GM12878 (cell line): ENCODE data around the gene SALL1. TPM values are rescaled to one million over a fixed set of nuclear protein-coding genes. Genes with fewer than 3 reads are reported as not detected.

ENCODE experiments used
- ATAC-seq: fragments of 200-7000 bp; cut with Tn5 transposase; 3 replicates; pipeline ENCODE4 v1.9.1; 2020; ENCODE audit warnings: mild to moderate bottlenecking, moderate library complexity
- BruUV-seq: library from RNA; stranded (reverse); fragments of 400-500 nt; replicated peaks from 2 replicates; lab custom pipeline; 2021; lab: Mats Ljungman, UMichigan
- CTCF ChIA-PET: fragments of 300-600 bp; sonication (Branson Sonifier 250); formaldehyde crosslinking; extraction: SDS; loops from one replicate; lab custom pipeline; 2021; ENCODE audit warnings: inconsistent platforms; lab: Yijun Ruan, JAX
- POLR2A ChIA-PET: fragments of 350-600 bp; formaldehyde crosslinking; extraction: SDS; loops from one replicate; lab custom pipeline; 2021; ENCODE audit warnings: inconsistent platforms; lab: Charles Lee
- RAD21 ChIA-PET: fragments of 300-600 bp; sonication (Branson Sonifier 250); formaldehyde crosslinking; loops from one replicate; lab custom pipeline; 2023; ENCODE audit warnings: antibody characterized with exemption; ENCODE audit not compliant: unreplicated experiment; lab: Charles Lee
- SMC1A ChIA-PET: fragments of 300-600 bp; sonication (Branson Sonifier 250); formaldehyde crosslinking; loops from one replicate; lab custom pipeline; 2023; ENCODE audit not compliant: unreplicated experiment, uncharacterized antibody; lab: Charles Lee
- DNase-seq: peaks from one replicate; pipeline ENCODE4 v3.0.0-alpha.2; 2011; ENCODE audit warnings: low read depth, low spot score
- FAIRE-seq: peaks from 3 replicates; lab custom pipeline; 2011; peaks lifted over from hg19 to GRCh38; lab: Jason Lieb, UNC
- H2AFZ ChIP-seq: 2 replicates; pipeline ENCODE4 v1.6.0; 2011; ENCODE audit warnings: low read depth, low read length, control low read depth; ENCODE audit not compliant: control insufficient read depth
- H3K27ac ChIP-seq: 2 replicates; pipeline ENCODE4 v1.5.1; 2011; ENCODE audit warnings: control low read depth; ENCODE audit not compliant: control insufficient read depth, insufficient read depth
- H3K27me3 ChIP-seq, 2 experiments: replicated peaks in 1 of 2; 2 replicates each; pipeline versions ENCODE4 v1.6.0 to v1.6.1; 2011; ENCODE audit warnings: low read length in 1 of 2; ENCODE audit not compliant: control insufficient read depth in 2 of 2, insufficient read depth in 2 of 2
- H3K36me3 ChIP-seq, 2 experiments: 2 replicates each; pipeline ENCODE4 v1.5.1; 2011; ENCODE audit warnings: low read length in 1 of 2; ENCODE audit not compliant: control insufficient read depth in 2 of 2, insufficient read depth in 2 of 2
- H3K4me1 ChIP-seq: 2 replicates; pipeline ENCODE4 v1.6.1; 2011; ENCODE audit warnings: mild to moderate bottlenecking, low read length, moderate library complexity, mixed read lengths; ENCODE audit not compliant: control insufficient read depth, insufficient read depth
- H3K4me2 ChIP-seq: 2 replicates; pipeline ENCODE4 v1.6.0; 2011; ENCODE audit warnings: control low read depth; ENCODE audit not compliant: control insufficient read depth, insufficient read depth
- H3K4me3 ChIP-seq: fragments of 200-600 bp; sonication (generic); 2 replicates; pipeline ENCODE4 v1.5.1; 2016
- H3K79me2 ChIP-seq: 2 replicates; pipeline ENCODE4 v1.6.0; 2011; ENCODE audit warnings: low read length; ENCODE audit not compliant: control insufficient read depth, insufficient read depth
- H3K9ac ChIP-seq: 2 replicates; pipeline ENCODE4 v1.8.0; 2011; ENCODE audit warnings: low read length, control low read depth, mixed read lengths; ENCODE audit not compliant: control insufficient read depth, insufficient read depth
- H3K9me3 ChIP-seq: replicated peaks from 3 replicates; pipeline ENCODE4 v1.5.1; 2011; ENCODE audit warnings: mild to moderate bottlenecking, low read length; ENCODE audit not compliant: control insufficient read depth, insufficient read depth
- H4K20me1 ChIP-seq: 2 replicates; pipeline ENCODE4 v1.6.0; 2011; ENCODE audit not compliant: control insufficient read depth, insufficient read depth
- FOXK2 ChIP-seq: fragments of 450-650 bp; IDR thresholded peaks from 2 replicates; pipeline ENCODE4 v1.6.1; 2017; ENCODE audit warnings: mild to moderate bottlenecking, moderate library complexity
- HDAC2 ChIP-seq: fragments of 200-600 bp; sonication (generic); IDR thresholded peaks from 2 replicates; pipeline ENCODE4 v1.6.1; 2017
- MYB ChIP-seq: fragments of 150-350 bp; IDR thresholded peaks from 2 replicates; pipeline ENCODE4 v1.6.1; 2014; ENCODE audit warnings: mild to moderate bottlenecking, low read depth, low read length, borderline replicate concordance
- NR2C2 ChIP-seq: IDR thresholded peaks from 2 replicates; pipeline ENCODE4 v1.6.1; 2011; ENCODE audit warnings: borderline replicate concordance, low read depth; ENCODE audit not compliant: control insufficient read depth, insufficient read length
- PAX8 ChIP-seq: fragments of 450-650 bp; IDR thresholded peaks from 2 replicates; pipeline ENCODE4 v1.6.1; 2017; ENCODE audit warnings: mild to moderate bottlenecking, moderate library complexity
- PML ChIP-seq: IDR thresholded peaks from 2 replicates; pipeline ENCODE4 v1.6.1; 2012; ENCODE audit warnings: low read length, inconsistent platforms
- SMAD5 ChIP-seq: IDR thresholded peaks from 2 replicates; pipeline ENCODE4 v1.6.1; 2016; ENCODE audit warnings: antibody characterized with exemption, low read depth
- ZBED1 ChIP-seq: IDR thresholded peaks from 2 replicates; pipeline ENCODE4 v1.6.1; 2016; ENCODE audit warnings: borderline replicate concordance
- WGBS: methylation state at CpG from one replicate; pipeline ENCODE4 v1.1.6; 2016; ENCODE audit warnings: low lambda C conversion rate; ENCODE audit not compliant: insufficient replicate concordance, insufficient coverage; ENCODE audit errors: missing lambda C conversion rate; 5-methylcytosine and 5-hydroxymethylcytosine counted together
- in situ Hi-C: fragments of 300-500 bp; cut with MboI; formaldehyde crosslinking; loops from 9 replicates; pipeline ENCODE4 v1.14.3; 2018; ENCODE audit warnings: mixed read lengths
- intact Hi-C: fragments of 100-400 bp; cut with micrococcal nuclease; formaldehyde crosslinking; loops from one replicate; pipeline ENCODE4 v1.14.2; 2022; ENCODE audit not compliant: unreplicated experiment
- polyA plus RNA-seq, 11 experiments: library from polyadenylated mRNA; depleted of rRNA in 4 of 11; unstranded in 6 of 11; stranded (reverse) in 5 of 11; fragments of >200 nt; fragmentation: Nextera tagmentation in 4 of 11; fragmentation: Illumina TruSeq in 1 of 11; extraction: Ambion mirVana in 4 of 11; extraction: Trizol in 1 of 11; gene quantifications; 1 replicate in 1 of 11; 2 replicates in 10 of 11; pipeline versions ENCODE4 v1.2.1 to v1.2.3, GENCODE V29; 2011 to 2016; ENCODE audit warnings: inconsistent platforms in 2 of 11, missing spikeins in 2 of 11, low read depth in 1 of 11
- total RNA-seq, 4 experiments: library from RNA; depleted of rRNA in 3 of 4; stranded (reverse); fragments of >200 nt in 3 of 4; fragmentation: Illumina TruSeq in 1 of 4; extraction: Trizol in 1 of 4; gene quantifications; 2 replicates each; pipeline versions ENCODE4 v1.2.1 to v1.2.3, GENCODE V29; 2013 to 2021
- TF ChIP-seq, protein P1 (sequence below): fragments of 450-650 bp; IDR thresholded peaks from 2 replicates; pipeline ENCODE4 v1.6.1; 2016; ENCODE audit warnings: mild to moderate bottlenecking, moderate library complexity, borderline replicate concordance
- TF ChIP-seq, protein P2 (sequence below): IDR thresholded peaks from 2 replicates; pipeline ENCODE4 v1.6.1; 2012; ENCODE audit warnings: low read length, inconsistent platforms

The SALL1 gene
- total and polyA plus RNA-seq, 10 of the 15 experiments (the other 5 are each of a cell fraction or from before 2014, with no cell fraction given): 0.01 to 0.08 (median 0.03) TPM; not detected in 6

DNA sequence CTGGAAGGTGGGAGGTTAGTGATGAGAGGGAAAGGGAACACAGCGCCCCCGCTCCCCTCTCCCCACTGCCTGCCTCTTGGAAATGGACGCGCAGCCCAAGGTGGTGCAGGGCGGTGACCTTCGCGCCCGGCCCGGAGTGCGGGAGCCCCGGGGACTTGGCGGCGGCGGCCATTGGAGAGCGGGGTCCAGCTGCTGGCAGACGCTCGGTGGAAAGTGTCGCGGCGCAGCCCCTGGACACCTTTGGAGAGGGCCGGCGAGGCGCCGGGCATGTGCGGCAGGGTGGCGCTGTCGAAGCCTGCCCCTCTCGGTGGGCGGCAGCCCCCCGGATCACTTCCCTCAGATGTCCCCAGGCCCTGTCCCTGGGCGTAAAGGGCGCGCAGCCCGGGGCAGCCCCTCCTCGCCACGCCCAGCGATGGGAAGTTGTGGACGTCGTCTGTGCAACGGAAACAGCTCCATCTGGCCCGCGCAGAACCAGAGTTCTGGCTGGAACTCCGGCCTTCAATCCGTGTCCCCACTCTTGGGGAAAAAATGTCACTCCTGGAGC, 16.7 kb downstream of the SALL1 start (continued):
- TF ChIP-seq, protein P1, sequence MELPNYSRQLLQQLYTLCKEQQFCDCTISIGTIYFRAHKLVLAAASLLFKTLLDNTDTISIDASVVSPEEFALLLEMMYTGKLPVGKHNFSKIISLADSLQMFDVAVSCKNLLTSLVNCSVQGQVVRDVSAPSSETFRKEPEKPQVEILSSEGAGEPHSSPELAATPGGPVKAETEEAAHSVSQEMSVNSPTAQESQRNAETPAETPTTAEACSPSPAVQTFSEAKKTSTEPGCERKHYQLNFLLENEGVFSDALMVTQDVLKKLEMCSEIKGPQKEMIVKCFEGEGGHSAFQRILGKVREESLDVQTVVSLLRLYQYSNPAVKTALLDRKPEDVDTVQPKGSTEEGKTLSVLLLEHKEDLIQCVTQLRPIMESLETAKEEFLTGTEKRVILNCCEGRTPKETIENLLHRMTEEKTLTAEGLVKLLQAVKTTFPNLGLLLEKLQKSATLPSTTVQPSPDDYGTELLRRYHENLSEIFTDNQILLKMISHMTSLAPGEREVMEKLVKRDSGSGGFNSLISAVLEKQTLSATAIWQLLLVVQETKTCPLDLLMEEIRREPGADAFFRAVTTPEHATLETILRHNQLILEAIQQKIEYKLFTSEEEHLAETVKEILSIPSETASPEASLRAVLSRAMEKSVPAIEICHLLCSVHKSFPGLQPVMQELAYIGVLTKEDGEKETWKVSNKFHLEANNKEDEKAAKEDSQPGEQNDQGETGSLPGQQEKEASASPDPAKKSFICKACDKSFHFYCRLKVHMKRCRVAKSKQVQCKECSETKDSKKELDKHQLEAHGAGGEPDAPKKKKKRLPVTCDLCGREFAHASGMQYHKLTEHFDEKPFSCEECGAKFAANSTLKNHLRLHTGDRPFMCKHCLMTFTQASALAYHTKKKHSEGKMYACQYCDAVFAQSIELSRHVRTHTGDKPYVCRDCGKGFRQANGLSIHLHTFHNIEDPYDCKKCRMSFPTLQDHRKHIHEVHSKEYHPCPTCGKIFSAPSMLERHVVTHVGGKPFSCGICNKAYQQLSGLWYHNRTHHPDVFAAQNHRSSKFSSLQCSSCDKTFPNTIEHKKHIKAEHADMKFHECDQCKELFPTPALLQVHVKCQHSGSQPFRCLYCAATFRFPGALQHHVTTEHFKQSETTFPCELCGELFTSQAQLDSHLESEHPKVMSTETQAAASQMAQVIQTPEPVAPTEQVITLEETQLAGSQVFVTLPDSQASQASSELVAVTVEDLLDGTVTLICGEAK: no peak
- TF ChIP-seq, all 136 proteins: peak for 0

DNA sequence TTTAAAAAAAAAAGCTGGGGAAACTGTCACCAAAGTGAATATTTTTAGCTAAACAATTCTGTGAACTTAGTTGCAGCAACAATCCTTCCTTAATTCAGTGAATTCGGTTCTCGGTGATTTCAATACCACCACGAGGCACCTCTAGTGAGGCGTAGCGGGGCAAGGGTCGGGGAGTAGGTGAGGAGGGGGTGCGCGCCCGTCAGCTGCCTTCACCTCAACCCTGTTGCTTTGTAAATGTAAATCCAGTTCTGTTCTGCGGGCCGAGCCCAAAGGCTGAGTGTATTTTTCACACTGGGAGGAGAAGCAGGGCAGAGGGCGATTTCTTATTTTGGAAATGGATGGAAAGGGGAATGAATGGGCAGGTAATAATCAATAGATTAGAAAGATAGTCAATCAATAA, 17.4 kb downstream of the SALL1 start:
- intact Hi-C loops (no loop called here), in situ Hi-C loops (no loop called here)
- Histone ChIP-seq H3K36me3 (no peaks in the 10 kb centered on the region), H3K4me3 (no peak overlapping the region), H3K4me2 (no peak overlapping the region), H3K9me3 (no peaks in the 10 kb centered on the region), H3K79me2 (no peaks in the 10 kb centered on the region), H4K20me1 (no peaks in the 10 kb centered on the region), H3K9ac (no peak overlapping the region), H3K4me1 (no peaks in the 10 kb centered on the region), H3K27me3 (peaks cover 1 to 2% of the 10 kb centered on the region in 2 experiments; a peak in 2 of 4 replicates), H2AFZ (no peak overlapping the region), H3K27ac (no peak overlapping the region)
- FAIRE-seq: no peak
- POLR2A ChIA-PET: no interaction called here
- BruUV-seq: no TSS peak
- TF ChIP-seq, protein P2, sequence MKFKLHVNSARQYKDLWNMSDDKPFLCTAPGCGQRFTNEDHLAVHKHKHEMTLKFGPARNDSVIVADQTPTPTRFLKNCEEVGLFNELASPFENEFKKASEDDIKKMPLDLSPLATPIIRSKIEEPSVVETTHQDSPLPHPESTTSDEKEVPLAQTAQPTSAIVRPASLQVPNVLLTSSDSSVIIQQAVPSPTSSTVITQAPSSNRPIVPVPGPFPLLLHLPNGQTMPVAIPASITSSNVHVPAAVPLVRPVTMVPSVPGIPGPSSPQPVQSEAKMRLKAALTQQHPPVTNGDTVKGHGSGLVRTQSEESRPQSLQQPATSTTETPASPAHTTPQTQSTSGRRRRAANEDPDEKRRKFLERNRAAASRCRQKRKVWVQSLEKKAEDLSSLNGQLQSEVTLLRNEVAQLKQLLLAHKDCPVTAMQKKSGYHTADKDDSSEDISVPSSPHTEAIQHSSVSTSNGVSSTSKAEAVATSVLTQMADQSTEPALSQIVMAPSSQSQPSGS: no peak
- TF ChIP-seq SMAD5: no peak
- TF ChIP-seq ZBED1: no peak
- no peak for TF ChIP-seq NR2C2
- TF ChIP-seq PAX8: no peak
- TF ChIP-seq HDAC2: no peak
- TF ChIP-seq PML: no peak
- no peak for TF ChIP-seq MYB
- no peak for TF ChIP-seq FOXK2
- no peak for ATAC-seq
- WGBS: 5% methylated on average over 12 of the region's 12 CpGs
- SMC1A ChIA-PET: no interaction called here
- CTCF ChIA-PET: no interaction called here
- RAD21 ChIA-PET: interaction anchor here (0.5 kb wide), 1 partner anchor 749 kb away, joined by 6 read pairs; no protein-coding TSS in a partner anchor
- DNase-seq: no peak
